AG10803 (cell line): ENCODE measurements around the gene C16orf96.

Source experiments
- DNase-seq: peaks from one replicate; pipeline ENCODE4 v3.0.0; 2010; ENCODE audit warnings: low read depth
- H3K4me3 ChIP-seq: 2 replicates; pipeline ENCODE4 v1.5.1; 2011; ENCODE audit warnings: mild to moderate bottlenecking, low read length, control low read depth
- TF ChIP-seq, protein P1 (sequence below): conservative IDR thresholded peaks from 2 replicates; pipeline ENCODE4 v1.5.1; 2011; ENCODE audit warnings: mild to moderate bottlenecking, low read length, control low read depth, inconsistent platforms

C16orf96 gene

DNA sequence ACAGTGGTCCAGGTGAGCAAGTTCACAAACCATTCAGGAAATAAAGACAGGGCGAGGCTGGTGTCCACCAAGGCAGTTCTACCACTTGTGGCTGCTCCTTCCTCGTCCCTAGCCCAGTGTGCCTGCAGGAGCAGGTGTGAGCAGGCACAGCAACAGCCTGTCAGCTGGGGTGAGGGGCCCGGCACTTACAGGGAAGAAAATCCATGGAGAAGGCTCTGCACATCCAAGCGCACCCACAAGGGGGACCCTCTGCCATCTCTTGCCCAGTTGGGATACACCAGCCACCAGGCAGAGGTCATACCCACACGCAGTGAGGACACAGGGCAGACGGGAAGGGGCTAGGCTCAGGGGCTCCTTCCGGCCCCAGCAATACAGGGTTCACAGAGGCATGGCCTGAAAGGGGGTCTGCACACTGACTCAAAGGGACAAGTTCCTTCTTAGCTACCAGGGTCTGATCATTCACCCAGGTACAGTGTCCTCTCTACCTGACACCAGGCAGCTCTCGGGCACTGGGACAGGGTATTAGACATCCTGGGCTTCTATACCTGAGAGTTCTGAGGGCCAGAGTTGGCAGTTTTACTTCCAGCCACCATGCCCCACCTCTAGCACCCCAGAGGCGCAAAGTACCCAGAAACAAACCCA is 44.6 kb upstream of the C16orf96 start:
- TF ChIP-seq, protein P1, sequence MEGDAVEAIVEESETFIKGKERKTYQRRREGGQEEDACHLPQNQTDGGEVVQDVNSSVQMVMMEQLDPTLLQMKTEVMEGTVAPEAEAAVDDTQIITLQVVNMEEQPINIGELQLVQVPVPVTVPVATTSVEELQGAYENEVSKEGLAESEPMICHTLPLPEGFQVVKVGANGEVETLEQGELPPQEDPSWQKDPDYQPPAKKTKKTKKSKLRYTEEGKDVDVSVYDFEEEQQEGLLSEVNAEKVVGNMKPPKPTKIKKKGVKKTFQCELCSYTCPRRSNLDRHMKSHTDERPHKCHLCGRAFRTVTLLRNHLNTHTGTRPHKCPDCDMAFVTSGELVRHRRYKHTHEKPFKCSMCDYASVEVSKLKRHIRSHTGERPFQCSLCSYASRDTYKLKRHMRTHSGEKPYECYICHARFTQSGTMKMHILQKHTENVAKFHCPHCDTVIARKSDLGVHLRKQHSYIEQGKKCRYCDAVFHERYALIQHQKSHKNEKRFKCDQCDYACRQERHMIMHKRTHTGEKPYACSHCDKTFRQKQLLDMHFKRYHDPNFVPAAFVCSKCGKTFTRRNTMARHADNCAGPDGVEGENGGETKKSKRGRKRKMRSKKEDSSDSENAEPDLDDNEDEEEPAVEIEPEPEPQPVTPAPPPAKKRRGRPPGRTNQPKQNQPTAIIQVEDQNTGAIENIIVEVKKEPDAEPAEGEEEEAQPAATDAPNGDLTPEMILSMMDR, result peak; percentile 59
- DNase-seq, result peak; percentile 27
- H3K4me3 ChIP-seq, result no peak overlapping the region

DNA sequence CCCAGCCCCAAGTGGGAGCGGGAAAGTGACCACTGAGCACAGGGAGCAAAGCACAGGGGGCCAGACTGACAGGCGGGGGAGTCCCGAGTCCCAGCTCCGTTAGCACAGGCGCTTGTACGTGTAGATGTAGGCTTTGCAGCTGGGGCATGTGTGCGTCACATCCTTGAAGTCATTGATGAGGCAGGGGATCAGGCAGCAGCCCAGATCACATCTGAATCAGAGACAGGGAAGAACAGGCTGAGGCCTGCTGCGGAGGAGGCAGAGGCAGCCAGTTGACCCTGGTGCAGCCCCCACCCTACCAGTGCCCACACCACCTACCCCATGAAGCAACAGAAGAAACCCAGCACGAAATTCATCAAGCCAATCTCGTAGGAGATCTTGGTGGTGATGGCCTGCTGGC is 43.7 kb upstream of the C16orf96 start:
- TF ChIP-seq, protein P1, result no peak
- no peak overlapping the region for H3K4me3 ChIP-seq
- no peak for DNase-seq

DNA sequence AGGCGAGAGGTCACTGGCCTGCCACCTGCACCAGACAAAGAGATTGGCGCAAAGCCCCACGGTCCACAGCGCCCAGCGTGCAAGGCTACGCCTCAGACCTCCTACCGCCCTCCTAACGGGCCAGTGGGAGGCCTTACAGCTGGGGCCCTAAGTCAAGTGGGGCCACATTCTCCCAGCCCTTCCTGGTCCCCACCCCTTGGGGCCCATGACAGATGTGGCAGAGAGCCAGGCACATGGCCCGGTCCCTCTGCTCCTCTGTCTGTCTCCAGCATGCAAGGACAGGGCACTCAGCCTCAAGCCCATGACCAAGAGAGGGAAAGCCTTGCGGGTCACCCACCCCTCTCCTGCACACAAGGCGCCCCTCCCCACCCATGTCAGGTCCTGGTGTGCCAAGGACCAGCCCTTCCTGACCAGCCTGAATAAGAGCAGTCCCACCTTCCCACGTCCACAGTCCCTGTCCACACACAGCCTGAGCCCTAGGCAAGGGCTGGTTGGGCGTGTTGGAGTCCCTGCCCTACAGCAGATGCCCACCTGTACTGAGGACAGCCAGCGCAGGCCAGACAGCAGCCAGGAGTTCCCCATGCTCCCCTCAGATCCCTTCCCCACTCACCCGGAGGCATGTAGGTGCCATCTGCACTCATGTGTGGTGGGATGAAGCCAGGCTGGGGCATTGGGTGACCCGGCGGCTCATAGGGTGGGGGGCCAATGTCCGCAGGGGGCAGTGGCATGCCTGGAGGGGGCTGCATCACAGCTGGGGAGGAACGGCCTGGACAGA is 42.9 kb upstream of the C16orf96 start:
- DNase-seq, result no peak
- TF ChIP-seq, protein P1, result no peak
- H3K4me3 ChIP-seq, result no peak overlapping the region

DNA sequence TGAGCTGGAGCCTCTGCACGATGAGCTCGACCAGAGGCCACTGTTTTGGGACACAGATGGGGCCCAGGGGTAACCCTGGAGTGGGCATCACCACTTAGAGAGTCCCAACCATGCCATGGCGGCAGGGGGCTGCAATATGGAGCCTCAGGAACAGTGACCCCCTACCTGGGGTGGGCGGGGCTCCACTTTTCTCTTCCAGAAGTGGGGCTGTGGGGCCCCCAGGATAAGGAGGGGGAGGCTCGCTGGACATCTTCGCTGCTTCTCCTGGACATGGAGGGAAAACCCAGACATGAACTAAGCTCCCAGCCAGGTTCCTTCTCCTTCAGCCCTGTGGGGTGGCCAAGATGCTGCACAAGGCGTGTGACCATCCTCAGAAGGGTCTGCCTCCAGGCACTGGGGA is 42.3 kb upstream of the C16orf96 start:
- H3K4me3 ChIP-seq, result no peak overlapping the region
- no peak for DNase-seq
- TF ChIP-seq, protein P1, result no peak

DNA sequence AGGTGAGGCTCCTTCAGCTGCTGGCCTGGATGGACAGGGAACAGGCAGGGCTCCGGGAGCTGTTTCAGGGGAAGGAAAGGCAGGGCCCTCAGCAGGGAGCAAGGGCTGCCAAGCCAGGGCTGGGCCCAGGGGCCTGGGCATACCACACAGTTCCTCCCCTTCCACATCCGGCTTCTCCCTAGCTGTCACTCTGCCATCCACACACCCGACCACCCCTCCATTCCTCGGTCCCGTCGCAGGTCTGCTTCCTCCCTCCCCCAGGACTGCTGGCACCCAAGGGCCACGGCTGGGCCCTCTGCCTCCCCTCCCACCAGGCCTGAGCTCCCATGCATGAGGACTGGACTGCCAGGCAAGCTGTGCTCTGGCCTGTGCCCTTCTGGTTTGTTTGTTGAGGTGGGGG is 41.5 kb upstream of the C16orf96 start:
- no peak for DNase-seq
- TF ChIP-seq, protein P1, result no peak
- H3K4me3 ChIP-seq, result no peak overlapping the region

DNA sequence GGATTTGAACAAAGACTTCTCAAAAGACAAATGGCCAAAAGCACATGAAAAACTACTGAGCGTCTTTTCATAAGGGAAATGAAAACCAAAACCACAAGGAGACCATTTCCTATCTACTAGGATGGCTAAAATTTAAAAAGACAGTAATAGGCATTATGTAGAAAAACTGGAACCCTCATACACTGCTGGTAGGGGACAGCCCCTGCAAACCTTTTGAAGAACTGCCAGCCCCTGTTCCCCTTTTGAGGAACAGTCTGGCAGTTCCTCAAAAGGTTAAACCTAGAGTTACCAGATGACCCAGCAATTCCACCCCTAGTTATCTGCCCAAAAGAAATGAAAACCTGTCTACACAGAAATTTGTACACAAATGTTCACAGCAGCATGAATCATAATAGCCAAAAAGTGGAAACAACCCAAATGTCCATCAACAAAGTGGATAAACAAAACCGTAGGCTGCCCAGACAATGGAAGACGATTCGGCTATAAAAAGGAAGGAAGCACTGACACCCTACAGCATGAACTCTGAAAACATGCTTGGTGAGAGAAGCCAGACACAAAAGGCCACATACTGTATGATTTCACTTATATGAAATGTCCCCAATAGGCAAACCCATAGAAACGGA is 40.4 kb upstream of the C16orf96 start:
- H3K4me3 ChIP-seq, result no peak overlapping the region
- TF ChIP-seq, protein P1, result no peak
- no peak for DNase-seq
